GM23248 (cell line): ENCODE results near the gene NEUROD1. TPM values are rescaled to one million over a fixed set of nuclear protein-coding genes. Genes with fewer than 3 reads are reported as not detected.

Experiments used
- DNase-seq: peaks from one replicate; pipeline ENCODE4 v3.0.0-alpha.2; 2015
- H2AFZ ChIP-seq: fragments of 200-600 bp; sonication (generic); 2 replicates; pipeline ENCODE4 v1.6.1; 2016; ENCODE audit warnings: antibody characterized with exemption
- H3F3A ChIP-seq: fragments of 200-600 bp; sonication (generic); 2 replicates; pipeline ENCODE4 v1.6.1; 2016; ENCODE audit warnings: mild to moderate bottlenecking, antibody characterized with exemption, mixed run types; ENCODE audit not compliant: insufficient read depth
- H3K27ac ChIP-seq: fragments of 200-600 bp; sonication (generic); 2 replicates; pipeline ENCODE4 v1.5.1; 2016; ENCODE audit warnings: mild to moderate bottlenecking
- H3K27me3 ChIP-seq: fragments of 200-600 bp; sonication (generic); replicated peaks from 2 replicates; pipeline ENCODE4 v1.6.1; 2016; ENCODE audit warnings: mild to moderate bottlenecking; ENCODE audit not compliant: insufficient read depth
- H3K36me3 ChIP-seq: fragments of 200-600 bp; sonication (generic); 2 replicates; pipeline ENCODE4 v1.6.1; 2016; ENCODE audit warnings: low read depth, mild to moderate bottlenecking
- H3K4me1 ChIP-seq: fragments of 200-600 bp; sonication (generic); 2 replicates; pipeline ENCODE4 v1.6.1; 2016; ENCODE audit warnings: mild to moderate bottlenecking; ENCODE audit not compliant: insufficient read depth
- H3K4me2 ChIP-seq: fragments of 200-600 bp; sonication (generic); one replicate; pipeline ENCODE4 v1.6.1; 2016; ENCODE audit warnings: mild to moderate bottlenecking; ENCODE audit not compliant: unreplicated experiment
- H3K4me3 ChIP-seq: fragments of 200-600 bp; sonication (generic); 2 replicates; pipeline ENCODE4 v1.5.1; 2016; ENCODE audit warnings: mild to moderate bottlenecking
- H3K79me2 ChIP-seq: fragments of 200-600 bp; sonication (generic); 2 replicates; pipeline ENCODE4 v1.6.1; 2016; ENCODE audit warnings: mild to moderate bottlenecking; ENCODE audit not compliant: insufficient read depth
- H3K9ac ChIP-seq: fragments of 200-600 bp; sonication (generic); 2 replicates; pipeline ENCODE4 v1.6.1; 2016; ENCODE audit warnings: mild to moderate bottlenecking
- H3K9me2 ChIP-seq: fragments of 200-600 bp; sonication (generic); 2 replicates; pipeline ENCODE4 v1.6.1; 2016; ENCODE audit warnings: mixed run types, mild to moderate bottlenecking, moderate library complexity; ENCODE audit not compliant: insufficient read depth
- H3K9me3 ChIP-seq: fragments of 200-600 bp; sonication (generic); one replicate; pipeline ENCODE4 v1.6.1; 2017; ENCODE audit warnings: low read depth
- H4K20me1 ChIP-seq: fragments of 200-600 bp; sonication (generic); 2 replicates; pipeline ENCODE4 v1.6.0; 2016; ENCODE audit not compliant: insufficient read depth
- EZH2 ChIP-seq: fragments of 200-600 bp; sonication (generic); IDR thresholded peaks from 2 replicates; pipeline ENCODE4 v1.6.1; 2018; ENCODE audit warnings: antibody characterized with exemption, mild to moderate bottlenecking; ENCODE audit not compliant: insufficient read depth, poor library complexity, severe bottlenecking
- EZH2phosphoT487 ChIP-seq: fragments of 200-600 bp; sonication (generic); IDR thresholded peaks from 2 replicates; pipeline ENCODE4 v1.6.1; 2018; ENCODE audit warnings: antibody characterized with exemption, moderate library complexity, mild to moderate bottlenecking, low read depth; ENCODE audit not compliant: insufficient read depth
- WGBS, 2 experiments: methylation state at CpG; one replicate each; pipeline ENCODE4 v1.1.6; 2015 to 2017; ENCODE audit warnings: low lambda C conversion rate in 2 of 2, low coverage in 1 of 2; ENCODE audit errors: missing lambda C conversion rate in 2 of 2; 5-methylcytosine and 5-hydroxymethylcytosine counted together
- in situ Hi-C: fragments of 300-500 bp; cut with MboI; formaldehyde crosslinking; loops from 2 replicates; pipeline ENCODE4 v1.15.0; 2020
- polyA plus RNA-seq: library from polyadenylated mRNA; unstranded; fragments of >200 nt; fragmentation: Nextera tagmentation; extraction: Ambion mirVana; gene quantifications from 2 replicates; pipeline ENCODE4 v1.2.1, GENCODE V29; 2016
- total RNA-seq: library from RNA; depleted of rRNA; stranded (reverse); fragments of >200 nt; shearing (Covaris generic); gene quantifications from 2 replicates; pipeline ENCODE4 v1.2.3, GENCODE V29; 2014

The NEUROD1 gene
- total and polyA plus RNA-seq, 2 experiments from 2014 or later, result not detected

DNA sequence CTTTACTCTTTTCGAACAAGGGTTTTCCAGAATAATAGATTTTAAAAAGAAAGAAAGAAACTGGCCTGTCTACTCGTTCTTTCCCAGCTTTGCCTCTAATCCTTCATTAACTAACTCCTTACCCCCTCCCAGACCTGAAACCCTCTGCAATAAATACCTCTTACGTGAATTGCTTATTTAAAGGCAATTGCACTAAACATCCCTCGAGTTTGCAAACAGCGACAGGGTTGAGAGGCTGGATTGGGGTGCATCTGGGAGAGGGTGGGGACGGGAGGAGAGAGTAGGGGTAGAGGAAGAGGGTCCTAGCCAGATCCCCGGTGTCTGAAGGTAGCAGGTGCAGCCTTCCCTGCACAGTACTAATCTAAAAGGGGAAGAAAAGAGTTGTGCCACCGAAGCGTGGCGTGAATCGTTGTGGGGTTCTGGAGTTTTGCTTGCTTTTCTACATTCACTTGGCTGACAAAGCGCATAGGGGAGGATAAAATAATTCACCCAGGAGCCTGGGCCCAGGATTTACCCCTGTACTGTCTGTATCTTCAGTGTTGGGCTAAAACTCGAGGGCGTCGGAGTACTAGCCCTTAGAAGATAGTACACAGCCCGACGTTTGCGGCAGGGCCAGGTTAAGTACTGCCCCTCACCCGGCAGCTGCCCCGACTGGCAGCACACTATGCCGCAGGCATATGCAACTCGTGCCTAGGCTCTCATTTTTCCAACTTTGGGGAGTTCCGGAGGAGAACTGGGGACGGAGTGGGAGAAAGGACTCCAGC, 1.9 kb upstream of the NEUROD1 start:
- H4K20me1 ChIP-seq, result no peaks in the 10 kb centered on the region
- no peak overlapping the region for H3K27ac ChIP-seq
- WGBS, 2 experiments, result 3% methylated on average over 24 of the region's 24 CpGs
- DNase-seq, result no peak
- no peak overlapping the region for H3K4me2 ChIP-seq
- no peak overlapping the region for H3K9ac ChIP-seq
- H3F3A ChIP-seq, result no peaks in the 10 kb centered on the region
- TF ChIP-seq EZH2 (no peak), EZH2phosphoT487 (no peak)
- no peaks in the 10 kb centered on the region for H3K79me2 ChIP-seq
- no peaks in the 10 kb centered on the region for H3K9me2 ChIP-seq
- no peak overlapping the region for H3K4me3 ChIP-seq
- H2AFZ ChIP-seq, result no peak overlapping the region
- H3K36me3 ChIP-seq, result no peaks in the 10 kb centered on the region
- H3K4me1 ChIP-seq, result no peaks in the 10 kb centered on the region
- in situ Hi-C loops, result no loop called here
- H3K9me3 ChIP-seq, result no peaks in the 10 kb centered on the region
- H3K27me3 ChIP-seq, result peaks cover 89% of the 10 kb centered on the region

DNA sequence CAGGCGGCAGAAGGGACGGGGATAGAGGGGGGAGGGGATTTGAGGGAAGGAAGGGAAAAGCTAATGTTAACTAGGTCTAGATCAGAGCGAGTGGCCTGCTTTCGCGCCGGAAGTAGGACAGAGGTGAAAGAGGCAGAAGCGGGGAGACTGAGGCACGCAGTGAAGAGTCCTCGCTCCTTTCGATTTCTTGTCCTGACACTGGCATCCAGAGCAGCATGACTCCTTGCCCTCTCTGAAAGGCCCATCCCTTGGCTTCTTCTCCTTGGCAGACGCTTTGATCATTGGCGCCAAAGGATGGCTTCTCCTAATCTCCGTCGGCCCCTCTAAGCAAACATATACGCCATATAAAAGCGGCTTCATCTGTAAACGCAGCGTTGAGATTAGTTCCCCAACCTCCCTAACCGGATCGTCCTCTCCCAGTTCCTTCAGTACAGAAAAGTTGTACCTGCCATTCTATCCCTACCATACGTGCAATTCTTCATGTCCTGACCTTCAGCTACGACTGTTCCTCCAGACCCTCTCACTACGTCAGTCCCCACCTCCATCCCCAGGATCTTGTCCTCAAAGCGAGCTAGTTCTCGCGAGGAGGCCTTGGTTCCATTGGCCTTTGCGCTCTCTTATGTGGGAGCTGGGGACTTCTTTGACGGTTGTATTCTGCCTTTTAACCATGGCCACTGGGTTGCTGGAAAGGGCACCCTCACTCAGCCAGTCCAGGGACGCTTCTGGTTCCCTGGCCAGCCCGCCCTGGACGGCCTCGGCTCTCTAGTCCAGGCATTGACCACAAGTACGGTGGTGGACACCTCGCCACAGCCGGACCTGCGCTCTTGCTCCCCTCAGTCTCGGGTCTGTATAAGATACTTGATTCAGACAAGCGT, 857 bp upstream of the NEUROD1 start:
- in situ Hi-C loops, result no loop called here
- H3K27me3 ChIP-seq, result peaks cover 86% of the 10 kb centered on the region
- H2AFZ ChIP-seq, result no peak overlapping the region
- H3K36me3 ChIP-seq, result no peaks in the 10 kb centered on the region
- H3K27ac ChIP-seq, result no peak overlapping the region
- 4 to 5% methylated on average over 38 of the region's 38 CpGs for WGBS, 2 experiments
- no peaks in the 10 kb centered on the region for H4K20me1 ChIP-seq
- no peak overlapping the region for H3K4me3 ChIP-seq
- peak overlapping the region; percentile 44 for H3K4me2 ChIP-seq
- H3F3A ChIP-seq, result no peaks in the 10 kb centered on the region
- TF ChIP-seq EZH2phosphoT487 (0 out of 2 replicates have a peak, but pooled peaks have one; percentile 56), EZH2 (peak; percentile 19)
- H3K79me2 ChIP-seq, result no peaks in the 10 kb centered on the region
- no peak overlapping the region for H3K9ac ChIP-seq
- no peaks in the 10 kb centered on the region for H3K4me1 ChIP-seq
- H3K9me2 ChIP-seq, result no peaks in the 10 kb centered on the region
- H3K9me3 ChIP-seq, result no peaks in the 10 kb centered on the region
- DNase-seq, result no peak

DNA sequence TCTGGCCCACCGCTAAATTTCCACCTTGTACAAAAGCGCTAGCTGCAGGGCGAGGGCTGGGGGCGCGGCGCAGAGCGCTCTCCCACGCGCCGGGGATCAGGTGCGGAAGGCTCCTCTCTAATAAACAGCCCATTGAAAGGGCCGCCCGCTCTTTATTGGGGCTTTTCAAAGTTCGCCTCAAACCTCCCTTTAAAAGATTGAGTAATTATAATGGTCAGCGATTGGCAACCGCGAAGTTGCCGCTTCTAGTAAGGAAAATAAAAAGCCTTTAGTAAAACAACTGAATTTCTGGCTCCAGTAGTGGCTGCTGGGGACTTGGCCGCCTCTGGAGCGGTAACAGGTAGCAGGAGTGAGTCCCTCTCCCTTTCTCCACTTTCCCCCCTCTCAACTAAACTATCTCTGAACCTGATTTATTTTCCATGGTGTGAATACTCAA, 755 bp downstream of the NEUROD1 start:
- WGBS, 2 experiments, result 4% methylated on average over 20 of the region's 20 CpGs
- H3K27ac ChIP-seq, result no peak overlapping the region
- H2AFZ ChIP-seq, result no peak overlapping the region
- H3K9me3 ChIP-seq, result no peaks in the 10 kb centered on the region
- H3K9ac ChIP-seq, result no peak overlapping the region
- TF ChIP-seq EZH2, result no peak
- TF ChIP-seq EZH2phosphoT487, result no peak
- H3F3A ChIP-seq, result no peaks in the 10 kb centered on the region
- H3K9me2 ChIP-seq, result no peaks in the 10 kb centered on the region
- no peaks in the 10 kb centered on the region for H4K20me1 ChIP-seq
- no peaks in the 10 kb centered on the region for H3K79me2 ChIP-seq
- H3K4me2 ChIP-seq, result no peak overlapping the region
- DNase-seq, result no peak
- H3K4me1 ChIP-seq, result no peaks in the 10 kb centered on the region
- H3K27me3 ChIP-seq, result peaks cover 82% of the 10 kb centered on the region
- in situ Hi-C loops, result no loop called here
- no peak overlapping the region for H3K4me3 ChIP-seq
- H3K36me3 ChIP-seq, result no peaks in the 10 kb centered on the region

DNA sequence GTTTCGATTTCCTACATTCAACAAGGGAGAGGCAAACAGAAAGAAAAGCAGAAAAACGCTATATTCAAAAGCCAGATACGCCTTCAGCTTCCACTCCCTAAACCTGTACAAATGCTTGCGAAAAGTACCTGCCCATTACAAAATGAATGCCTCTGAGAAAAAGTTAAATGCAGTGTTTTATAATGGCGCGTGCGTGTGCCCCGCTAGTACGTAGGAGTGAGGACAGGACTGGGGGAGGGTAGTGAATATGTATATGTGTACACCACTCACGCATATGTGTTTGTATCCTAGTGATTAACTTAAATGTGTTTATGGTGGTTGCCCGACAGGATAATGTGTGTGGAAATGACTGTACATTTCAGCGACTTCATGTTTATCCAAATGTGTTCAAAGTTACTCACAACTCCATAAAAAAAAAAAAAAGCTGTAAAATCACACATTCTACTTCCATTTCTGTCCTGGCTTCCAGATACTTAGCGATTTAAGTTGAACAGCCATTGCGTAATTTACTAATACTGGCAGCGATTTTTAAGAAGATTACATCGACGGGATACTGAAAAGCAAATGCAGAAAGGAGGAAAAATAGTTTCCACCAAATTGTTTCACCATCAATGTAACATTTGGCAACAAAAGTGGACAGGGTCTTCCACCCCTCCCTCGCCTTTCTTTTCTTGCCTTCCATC, 1.3 kb downstream of the NEUROD1 start:
- H3K9me3 ChIP-seq, result no peaks in the 10 kb centered on the region
- H3K4me2 ChIP-seq, result no peak overlapping the region
- no peaks in the 10 kb centered on the region for H3K9me2 ChIP-seq
- H4K20me1 ChIP-seq, result no peaks in the 10 kb centered on the region
- no peaks in the 10 kb centered on the region for H3K79me2 ChIP-seq
- H2AFZ ChIP-seq, result no peak overlapping the region
- no peak overlapping the region for H3K4me3 ChIP-seq
- H3K9ac ChIP-seq, result no peak overlapping the region
- no peak for DNase-seq
- TF ChIP-seq EZH2phosphoT487 (no peak), EZH2 (no peak)
- no peaks in the 10 kb centered on the region for H3K4me1 ChIP-seq
- no peak overlapping the region for H3K27ac ChIP-seq
- no peaks in the 10 kb centered on the region for H3K36me3 ChIP-seq
- no peaks in the 10 kb centered on the region for H3F3A ChIP-seq
- WGBS, 2 experiments, result 13 to 18% methylated on average over 18 of the region's 18 CpGs
- H3K27me3 ChIP-seq, result peaks cover 81% of the 10 kb centered on the region
- in situ Hi-C loops, result no loop called here
